ENCODE results near the gene IBSP. TPM values are rescaled to one million over a fixed set of nuclear protein-coding genes. Genes with fewer than 3 reads are reported as not detected.

The IBSP gene
- polyA plus RNA-seq (ENCODE audit: insufficient read length) = not detected

- no peak for DNase-seq
These were observed at the start of gene IBSP for GRCh38 chr4:87799301-87800113. Gene IBSP, plus strand, starts transcription at chr4:87799554. Its CDS starts 2,808 bp downstream, at chr4:87802362.

GRCh38 chr4:87749883-87750282 is 49.5 kb upstream of the IBSP start:
- DNase-seq = no peak

GRCh38 chr4:87758270-87758669 is 41.1 kb upstream of the IBSP start:
- DNase-seq = no peak

- DNase-seq = no peak
These were observed 37.0 kb upstream of the IBSP start for GRCh38 chr4:87762311-87762710.

GRCh38 chr4:87781569-87781968 is 17.8 kb upstream of the IBSP start:
- no peak for DNase-seq

- no peak for DNase-seq
These were observed 15.6 kb upstream of the IBSP start for GRCh38 chr4:87783781-87784180.

- DNase-seq = no peak
These were observed 13.4 kb upstream of the IBSP start for GRCh38 chr4:87785731-87786509.

- DNase-seq = no peak
These were observed 3.5 kb downstream of the IBSP start for GRCh38 chr4:87802858-87803257.

- DNase-seq = no peak
These were observed 4.1 kb downstream of the IBSP start for GRCh38 chr4:87803421-87803820.

- no peak for DNase-seq
These were observed 5.5 kb downstream of the IBSP start for GRCh38 chr4:87804871-87805270.

GRCh38 chr4:87805971-87806370 is 6.6 kb downstream of the IBSP start:
- no peak for DNase-seq

- no peak for DNase-seq
These were observed 7.2 kb downstream of the IBSP start for GRCh38 chr4:87806520-87806919.

GRCh38 chr4:87807402-87807801 is 8.0 kb downstream of the IBSP start:
- DNase-seq = no peak

GRCh38 chr4:87811977-87812376 is 12.6 kb downstream of the IBSP start:
- DNase-seq = no peak

- DNase-seq = no peak
These were observed 20.0 kb downstream of the IBSP start for GRCh38 chr4:87819281-87819919.

GRCh38 chr4:87823200-87823599 is 23.8 kb downstream of the IBSP start:
- no peak for DNase-seq

- DNase-seq = no peak
These were observed 24.4 kb downstream of the IBSP start for GRCh38 chr4:87823724-87824123.

- DNase-seq = no peak
These were observed 25.0 kb downstream of the IBSP start for GRCh38 chr4:87824352-87824751.

- no peak for DNase-seq
These were observed 33.3 kb downstream of the IBSP start, which contains the start of gene MEPE for GRCh38 chr4:87832669-87833068. Gene MEPE, plus strand, starts transcription at chr4:87832969. Its CDS starts 1,746 bp downstream, at chr4:87834715.

- no peak for DNase-seq
These were observed 35.0 kb downstream of the IBSP start for GRCh38 chr4:87834401-87834800.

GRCh38 chr4:87835197-87835596 is 35.8 kb downstream of the IBSP start:
- no peak for DNase-seq

- DNase-seq = no peak
These were observed 36.4 kb downstream of the IBSP start for GRCh38 chr4:87835743-87836142.

GRCh38 chr4:87838205-87838604 is 38.9 kb downstream of the IBSP start:
- no peak for DNase-seq
